A172 (cell line): ENCODE data around the gene CAGE1. TPM values are rescaled to one million over a fixed set of nuclear protein-coding genes. Genes with fewer than 3 reads are reported as not detected.
"Not testable (repeated sequence)": the region's sequence is repeated elsewhere in the genome, so short reads cannot be mapped to it uniquely, and the experiment has no call there.

Experiments used
- DNase-seq: peaks from one replicate; pipeline ENCODE4 v3.0.0-alpha.2; 2015; ENCODE audit warnings: low spot score
- total RNA-seq: library from RNA; depleted of rRNA; stranded (reverse); fragments of >200 nt; shearing (Covaris generic); gene quantifications from 2 replicates; pipeline ENCODE4 v1.2.3, GENCODE V29; 2014

Gene CAGE1
- total RNA-seq, 1 experiment from 2014 or later: not detected

- no peak for DNase-seq
Observed at GRCh38 chr6:7409740-7410139, 20.2 kb upstream of the CAGE1 start.

DNA sequence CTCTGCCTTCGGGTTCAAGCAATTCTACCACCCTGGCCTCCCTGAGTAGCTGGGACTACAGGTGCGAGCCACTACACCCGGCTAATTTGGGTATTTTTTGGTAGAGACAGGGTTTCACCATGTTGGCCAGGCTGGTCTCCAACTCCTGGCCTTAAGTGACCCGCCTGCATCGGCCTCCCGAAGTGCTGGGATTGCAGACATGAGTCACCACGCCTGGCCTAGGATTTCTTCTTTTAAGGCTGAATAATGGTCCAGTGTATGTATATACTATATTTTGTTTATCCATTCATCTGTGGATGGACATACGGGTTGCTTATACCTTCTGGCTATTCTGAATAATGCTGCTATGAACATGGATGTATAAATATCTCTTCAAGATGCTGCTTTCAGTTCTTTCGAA, 17.2 kb upstream of the CAGE1 start:
- DNase-seq: no peak

DNA sequence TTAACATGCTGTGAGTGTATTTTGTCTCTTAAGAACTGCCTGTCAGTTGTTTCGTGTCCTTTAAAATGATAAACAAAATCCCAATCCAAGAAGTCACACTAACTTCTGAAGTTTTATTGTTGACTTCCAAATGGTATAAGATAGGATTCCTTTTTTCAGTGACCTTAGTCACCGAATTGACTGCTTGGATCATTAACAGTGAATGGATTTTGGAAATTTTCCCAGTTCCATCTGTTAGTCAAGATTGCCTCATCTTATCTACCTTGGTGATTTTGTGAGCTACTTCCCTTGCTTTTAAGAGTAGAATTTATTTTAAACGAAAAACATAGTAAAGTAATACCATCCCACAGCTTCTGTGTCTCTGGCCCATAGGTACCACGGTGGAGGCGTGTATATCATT, 15.0 kb upstream of the CAGE1 start:
- no peak for DNase-seq

GRCh38 chr6:7402716-7403115, 13.2 kb upstream of the CAGE1 start:
- no peak for DNase-seq

DNA sequence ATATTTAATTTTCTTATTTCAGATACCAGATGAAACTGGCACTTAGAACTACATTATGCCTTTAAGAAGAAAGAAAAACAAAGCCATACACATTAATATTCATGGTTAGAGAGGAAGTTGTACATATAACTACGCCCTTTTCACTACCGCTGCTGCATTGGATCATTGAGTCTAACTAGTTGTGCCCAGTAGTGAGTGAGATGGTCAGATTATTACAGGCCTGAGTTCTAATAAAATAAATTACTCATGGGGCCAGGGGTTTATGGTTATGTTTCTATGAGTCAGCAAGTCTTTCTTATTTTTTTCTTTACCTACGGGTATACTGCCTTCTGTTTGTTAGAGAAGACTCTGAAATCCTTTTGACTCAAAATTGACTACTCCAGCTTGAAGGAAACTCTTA, 11.5 kb upstream of the CAGE1 start:
- no peak for DNase-seq

DNA sequence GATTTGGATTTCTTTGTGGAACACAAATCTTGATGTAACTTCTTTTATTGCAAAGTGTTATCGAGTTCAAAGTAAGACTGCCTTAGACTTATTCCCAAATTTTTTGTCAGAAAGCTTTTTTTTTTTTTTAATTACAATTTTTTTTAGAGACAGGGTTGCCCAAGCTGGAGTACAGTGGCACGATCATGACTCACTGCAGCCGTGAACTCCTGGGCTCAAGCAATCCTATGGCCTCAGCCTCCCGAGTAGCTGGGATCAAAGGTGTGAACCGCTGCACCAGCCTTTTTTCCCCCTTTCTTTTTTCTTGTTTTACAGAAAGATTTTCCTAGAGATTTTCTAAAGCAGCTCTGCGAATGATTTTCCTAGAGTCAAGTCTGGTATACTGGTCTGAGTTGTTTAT, 2.9 kb upstream of the CAGE1 start:
- no peak for DNase-seq

- no peak for DNase-seq
Observed at GRCh38 chr6:7391151-7391550, 1.6 kb upstream of the CAGE1 start.

DNA sequence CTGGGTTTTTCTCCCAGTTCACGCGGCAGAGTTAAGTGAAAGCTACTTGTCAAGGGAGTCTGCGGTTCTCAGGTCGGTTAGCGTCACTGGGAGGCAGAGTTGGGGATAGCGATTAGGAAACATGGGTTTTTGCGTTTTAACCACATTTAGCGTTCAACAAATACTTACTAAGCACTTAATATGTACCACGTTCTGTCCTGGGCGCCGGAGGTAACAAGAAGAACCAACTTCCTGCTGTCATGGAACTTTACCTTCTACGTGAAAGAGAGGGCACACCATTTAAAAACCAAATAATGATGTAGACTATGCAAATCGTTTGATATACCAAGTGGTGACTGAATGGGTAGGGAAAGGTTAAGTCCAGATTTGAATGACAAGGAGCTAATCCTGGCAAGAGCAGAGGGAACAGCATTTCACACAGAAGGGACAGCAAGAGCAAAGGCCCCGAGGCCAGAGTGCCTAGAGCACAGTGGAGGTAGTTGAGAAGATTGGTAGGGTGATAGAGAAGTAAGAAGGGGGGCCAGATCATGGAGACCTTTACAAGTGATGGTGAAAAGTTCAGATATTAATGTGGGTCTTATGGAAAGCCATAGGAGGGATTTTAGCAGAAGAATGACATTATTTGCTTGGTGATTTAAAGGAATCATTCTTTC, 810 bp upstream of the CAGE1 start:
- DNase-seq: no peak

- no peak for DNase-seq
Observed at GRCh38 chr6:7389162-7389450, 436 bp downstream of the CAGE1 start.

- DNase-seq: no peak
Observed at GRCh38 chr6:7381092-7381491, 8.4 kb downstream of the CAGE1 start.

- no peak for DNase-seq
Observed at GRCh38 chr6:7378740-7379139, 10.8 kb downstream of the CAGE1 start.

GRCh38 chr6:7377961-7378360, 11.6 kb downstream of the CAGE1 start:
- DNase-seq: no peak

- DNase-seq: no peak
Observed at GRCh38 chr6:7373739-7374138, 15.8 kb downstream of the CAGE1 start.

DNA sequence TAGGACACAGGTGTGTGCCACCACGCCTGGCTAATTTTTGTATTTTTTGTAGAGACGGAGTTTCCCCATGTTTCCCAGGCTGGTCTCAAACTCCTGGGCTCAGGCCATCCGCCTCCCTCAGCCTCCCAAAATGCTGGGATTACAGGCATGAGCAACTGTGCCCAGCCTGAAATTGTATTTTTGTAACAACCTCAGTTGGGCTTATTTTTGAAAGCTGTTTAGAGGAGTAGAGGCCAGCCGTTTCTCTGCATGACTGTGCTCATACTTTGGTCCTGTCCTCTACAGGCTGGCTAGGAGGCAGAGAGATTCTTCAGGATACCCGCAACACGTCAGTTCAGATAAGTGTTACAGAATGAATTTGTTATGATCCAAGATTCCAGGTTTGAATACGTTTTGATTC, 22.1 kb downstream of the CAGE1 start:
- DNase-seq: no peak

GRCh38 chr6:7351916-7352315, 37.6 kb downstream of the CAGE1 start:
- not testable (repeated sequence) for DNase-seq

DNA sequence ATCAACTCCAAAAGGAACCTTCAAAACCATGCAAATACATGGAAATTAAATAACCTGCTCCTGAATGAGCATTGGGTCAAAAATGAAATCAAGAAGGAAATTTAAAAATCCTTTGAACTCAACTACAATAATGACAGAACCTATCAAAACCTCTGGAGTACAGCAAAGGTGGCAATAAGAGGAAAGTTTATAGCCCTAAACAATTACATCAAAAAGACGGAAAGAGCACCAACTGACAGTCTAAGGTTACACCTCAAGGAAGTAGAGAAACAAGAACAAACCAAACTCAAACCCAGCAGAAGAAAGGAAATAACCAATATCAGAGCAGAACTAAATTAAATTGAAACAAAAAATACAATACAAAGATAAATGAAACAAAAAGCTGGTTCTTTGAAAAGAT, 39.0 kb downstream of the CAGE1 start:
- DNase-seq: not testable (repeated sequence)

DNA sequence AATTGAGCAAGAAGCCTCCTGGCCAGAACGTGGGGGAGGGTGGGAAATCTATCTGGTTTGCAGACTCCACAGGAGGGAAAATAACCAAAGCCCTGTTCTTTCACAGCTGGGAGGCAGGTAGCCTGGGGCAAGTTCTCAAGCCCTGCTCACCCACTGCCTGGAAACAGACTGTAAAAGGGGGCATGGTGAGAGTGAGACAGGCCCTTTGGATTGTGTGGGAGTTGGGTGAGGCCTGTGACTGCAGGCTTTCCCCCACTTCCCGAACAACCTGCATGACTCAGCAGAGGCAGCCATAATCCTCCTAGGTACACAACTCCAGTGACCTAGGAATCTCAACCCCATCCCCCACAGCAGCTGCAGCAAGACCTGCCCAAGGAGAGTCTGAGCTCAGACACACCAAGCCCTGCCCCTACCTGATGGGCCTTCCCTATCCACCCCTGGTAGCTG, 42.0 kb downstream of the CAGE1 start:
- DNase-seq: peak; percentile 11

DNA sequence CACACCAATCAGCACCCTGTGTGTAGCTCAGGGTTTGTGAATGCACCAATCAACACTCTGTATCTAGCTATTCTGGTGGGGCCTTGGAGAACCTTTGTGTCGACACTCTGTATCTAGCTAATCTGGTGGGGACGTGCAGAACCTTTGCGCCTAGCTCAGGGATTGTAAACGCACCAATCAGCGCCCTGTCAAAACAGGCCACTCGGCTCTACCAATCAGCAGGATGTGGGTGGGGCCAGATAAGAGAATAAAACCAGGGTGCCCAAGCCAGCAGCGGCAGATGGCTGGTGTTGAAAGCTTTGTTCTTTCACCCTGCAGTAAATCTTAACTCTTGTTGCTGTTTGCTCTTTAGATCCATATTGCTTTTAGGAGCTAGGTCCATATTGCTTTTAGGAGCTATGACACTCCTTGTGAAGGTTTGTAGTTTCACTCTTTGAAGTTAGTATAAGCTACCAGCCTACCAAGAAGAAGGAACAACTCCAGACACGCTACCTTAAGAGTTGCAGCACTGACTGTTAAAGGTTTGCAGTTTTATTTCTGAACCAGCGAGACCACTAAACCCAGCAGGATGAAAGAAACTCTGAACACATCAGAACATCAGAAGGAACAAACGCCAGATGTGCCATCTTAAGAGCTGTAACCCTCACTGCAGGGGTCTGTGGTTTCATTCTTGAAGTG, 44.6 kb downstream of the CAGE1 start:
- not testable (repeated sequence) for DNase-seq

DNA sequence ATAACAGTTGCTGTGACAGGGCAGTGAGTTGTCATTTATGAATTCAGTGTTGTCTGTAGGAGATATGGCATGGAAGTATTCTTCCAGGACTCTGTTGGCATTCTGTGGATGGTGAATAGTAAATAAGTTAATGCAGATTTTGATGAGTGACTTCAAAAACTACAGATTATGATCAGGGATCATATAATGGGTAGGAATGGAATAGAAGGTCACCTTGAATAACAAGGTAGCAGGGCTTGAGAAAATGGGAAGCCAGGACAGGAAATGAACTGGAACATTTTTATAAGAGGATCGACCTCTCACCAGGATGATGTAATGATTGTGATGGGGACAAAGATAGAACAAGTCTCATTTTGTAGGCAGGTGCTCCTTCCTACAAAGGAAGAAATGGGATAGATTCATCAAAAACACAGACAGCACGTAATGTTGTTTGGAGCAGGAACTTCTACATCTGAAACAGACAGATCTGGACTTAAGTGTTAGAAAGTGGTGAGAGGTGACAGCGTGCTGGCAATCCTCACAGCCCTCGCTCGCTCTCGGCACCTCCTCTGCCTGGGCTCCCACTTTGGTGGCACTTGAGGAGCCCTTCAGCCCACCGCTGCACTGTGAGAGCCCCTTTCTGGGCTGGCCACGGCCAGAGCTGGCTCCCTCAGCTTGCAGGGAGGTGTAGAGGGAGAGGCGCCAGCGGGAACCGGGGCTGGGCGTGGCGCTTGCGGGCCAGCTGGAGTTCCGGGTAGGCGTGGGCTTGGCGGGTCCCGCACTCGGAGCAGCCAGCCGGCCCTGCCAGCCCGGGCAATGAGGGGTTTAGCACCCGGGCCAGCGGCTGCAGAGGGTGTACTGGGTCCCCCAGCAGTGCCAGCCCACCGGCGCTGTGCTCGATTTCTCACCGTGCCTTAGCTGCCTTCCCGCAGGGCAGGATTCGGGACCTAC, 45.7 kb downstream of the CAGE1 start:
- DNase-seq: no peak

DNA sequence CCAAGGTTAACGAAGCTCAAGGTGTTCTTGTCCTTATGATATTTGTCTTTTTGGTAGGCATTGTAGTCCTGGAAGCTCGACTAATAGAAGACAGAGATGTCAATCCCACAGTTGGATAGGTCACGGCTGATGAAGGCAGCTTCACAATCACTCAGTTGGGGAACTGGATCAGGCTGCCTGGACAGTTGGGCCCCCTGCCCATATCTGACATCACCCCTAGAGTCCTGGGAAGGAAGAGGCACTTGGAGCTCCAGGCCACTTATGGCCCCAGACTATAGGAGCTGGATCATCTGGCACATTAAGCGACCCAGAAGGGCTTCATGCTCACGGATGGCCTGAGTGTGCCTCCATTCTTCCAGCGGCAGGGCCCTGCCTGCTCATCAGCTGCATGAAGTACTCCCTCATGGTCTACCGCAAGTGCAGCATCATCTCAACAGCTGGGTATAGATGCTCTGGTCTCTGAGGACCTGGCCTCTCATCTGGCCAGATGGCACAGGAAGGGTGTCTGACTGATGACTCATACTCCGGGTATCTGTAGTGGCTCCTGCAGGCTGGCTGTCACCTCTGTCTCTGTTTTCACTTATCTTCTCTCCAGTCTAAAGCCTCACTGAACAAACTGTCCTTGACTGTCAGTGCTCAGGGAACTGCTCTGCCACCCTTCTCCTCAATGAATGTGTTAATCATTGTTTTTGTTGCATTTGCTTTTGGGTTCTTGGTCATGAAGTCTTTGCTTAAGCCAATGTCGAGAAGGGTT, 47.4 kb downstream of the CAGE1 start:
- DNase-seq: peak; percentile 42

- no peak for DNase-seq
Observed at GRCh38 chr6:7341271-7341670, 48.3 kb downstream of the CAGE1 start.
